ENCODE data around the gene MET. TPM values are rescaled to one million over a fixed set of nuclear protein-coding genes. Genes with fewer than 3 reads are reported as not detected.
A peak's percentile ranks its signal among the peaks of the same experiment; 100 is the strongest.

Gene MET
- 10 to 100 TPM; 10.7 to 23.5 (median 17.9) TPM for total RNA-seq
- 1 to 10 TPM; 2.0 to 2.7 TPM for polyA plus RNA-seq

- Histone ChIP-seq H3K9me3 (no peaks in the 10 kb centered on the region), H3K27ac (peak within 1 kb of the TSS; percentile 91 to 95 (median 92)), H3K4me3 (peak within 1 kb of the TSS; percentile 42 to 70 (median 59)), H3K36me3 (no peaks in the 10 kb centered on the region), H3K4me1 (peaks cover 0 to 15% (median 4%) of the 10 kb centered on the region in 3 donors), H3K27me3 (no peaks in the 10 kb centered on the region)
- peak; percentile 14 to 61 (median 33) for TF ChIP-seq CTCF (IDR thresholded peaks at IDR 0.05)
- intact Hi-C loops (cut with DNase I), result loop anchor here in 1 of 3 donors (5.0 kb wide), 1 partner anchor 115 kb away; no protein-coding TSS in a partner anchor
- WGBS, 2 donors, result 1% methylated on average over 80 to 100 of the region's 101 CpGs
- ATAC-seq, result peak; percentile 90 to 94 (median 92)
- DNase-seq, result peak; percentile 85 to 91 (median 90)
- no peak for FAIRE-seq
Observed at GRCh38 chr7:116671681-116672595, at the start of gene MET. Gene MET (plus strand): TSS chr7:116672196. CDS start chr7:116699085, 26,889 bp downstream.

- Histone ChIP-seq H3K27me3 (no peaks in the 10 kb centered on the region), H3K36me3 (no peaks in the 10 kb centered on the region), H3K27ac (no peak overlapping the region), H3K4me3 (no peak overlapping the region), H3K9me3 (no peaks in the 10 kb centered on the region), H3K4me1 (peaks cover 18 to 27% (median 23%) of the 10 kb centered on the region in 3 donors)
- TF ChIP-seq CTCF (IDR thresholded peaks at IDR 0.05), result no peak
- WGBS, 2 donors, result 89 to 91% methylated on average over 6 to 8 of the region's 8 CpGs
- ATAC-seq (no peak), FAIRE-seq (no peak), DNase-seq (no peak)
- intact Hi-C loops (cut with DNase I), result no loop called here
Observed at GRCh38 chr7:116626886-116627285, 45.1 kb upstream of the MET start.

- peak overlapping the region; percentile 38 to 87 (median 64) for H3K27ac ChIP-seq
- H3K27me3 ChIP-seq, result no peaks in the 10 kb centered on the region
- FAIRE-seq (no peak), DNase-seq (peak in 4 of 6 donors; percentile 43 to 60 (median 55)), ATAC-seq (peak; percentile 65 to 81 (median 80))
- H3K4me1 ChIP-seq, result peaks cover 21 to 27% (median 23%) of the 10 kb centered on the region in 3 donors
- H3K9me3 ChIP-seq, result no peaks in the 10 kb centered on the region
- intact Hi-C loops (cut with DNase I), result no loop called here
- no peak for TF ChIP-seq CTCF (IDR thresholded peaks at IDR 0.05)
- no peaks in the 10 kb centered on the region for H3K36me3 ChIP-seq
- WGBS, 2 donors, result 4 to 5% methylated on average over 3 of the region's 3 CpGs
- H3K4me3 ChIP-seq, result no peak overlapping the region
Observed at GRCh38 chr7:116629051-116629463, 42.9 kb upstream of the MET start.

- peak overlapping the region in 3 of 4 donors; percentile 59 to 87 (median 78) for H3K27ac ChIP-seq
- peaks cover 21 to 27% (median 23%) of the 10 kb centered on the region in 3 donors for H3K4me1 ChIP-seq
- WGBS, 2 donors, result 30 to 38% methylated on average over 2 of the region's 2 CpGs
- no peaks in the 10 kb centered on the region for H3K36me3 ChIP-seq
- no peak overlapping the region for H3K4me3 ChIP-seq
- no peaks in the 10 kb centered on the region for H3K9me3 ChIP-seq
- DNase-seq (no peak), ATAC-seq (peak in 2 of 4 donors; percentile 46 to 62), FAIRE-seq (no peak)
- H3K27me3 ChIP-seq, result no peaks in the 10 kb centered on the region
- intact Hi-C loops (cut with DNase I), result no loop called here
- no peak for TF ChIP-seq CTCF (IDR thresholded peaks at IDR 0.05)
Observed at GRCh38 chr7:116630357-116630756, 41.6 kb upstream of the MET start.
